ENCODE data around the gene PAM16. TPM values are rescaled to one million over a fixed set of nuclear protein-coding genes. Genes with fewer than 3 reads are reported as not detected.

The PAM16 gene
- total RNA-seq, 1 experiment from 2014 or later = 104 TPM

DNA sequence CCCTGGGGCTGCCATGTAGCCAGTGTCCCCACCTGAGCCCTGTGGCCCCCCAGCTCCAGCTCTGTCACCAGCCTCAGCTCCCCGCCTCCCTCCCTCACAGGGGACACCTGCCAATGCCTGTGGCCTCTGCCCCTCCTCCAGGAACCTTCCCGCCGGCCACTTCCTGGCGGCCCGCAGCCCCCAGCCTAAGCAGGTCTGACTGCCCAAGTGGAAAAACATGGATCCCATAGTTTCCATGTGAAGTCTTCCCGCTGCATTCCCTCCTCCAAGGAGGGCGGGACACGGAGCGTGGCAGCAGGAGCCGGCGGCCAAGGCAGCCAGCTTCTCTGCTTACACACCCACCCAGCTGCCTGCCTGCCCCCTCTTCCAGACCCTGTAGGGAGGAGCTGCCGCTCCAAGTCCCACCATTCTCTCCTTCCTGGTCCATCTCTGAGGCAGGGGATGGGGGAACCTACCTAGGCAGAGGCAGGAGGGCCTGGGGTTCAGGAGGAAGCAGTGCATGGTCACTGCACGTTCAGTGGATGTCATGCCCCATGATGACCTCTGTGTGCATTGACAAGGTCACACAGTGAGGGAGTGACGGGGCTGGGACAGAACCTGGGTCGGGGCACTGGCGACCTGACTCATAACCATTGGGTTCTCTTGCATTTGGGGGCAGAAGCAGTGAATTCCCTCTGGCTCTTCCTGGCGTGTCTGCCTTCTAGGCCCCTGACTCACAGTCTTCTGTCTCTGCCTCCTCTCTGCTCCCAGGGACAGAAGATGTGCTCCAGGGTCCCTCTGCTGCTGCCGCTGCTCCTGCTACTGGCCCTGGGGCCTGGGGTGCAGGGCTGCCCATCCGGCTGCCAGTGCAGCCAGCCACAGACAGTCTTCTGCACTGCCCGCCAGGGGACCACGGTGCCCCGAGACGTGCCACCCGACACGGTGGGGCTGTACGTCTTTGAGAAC is 29.3 kb upstream of the PAM16 start:
- DNase-seq (ENCODE audit: low read depth, low spot score) (no peak), ATAC-seq (no peak)
- TF ChIP-seq SIN3A (IDR thresholded peaks at IDR 0.05; ENCODE audit: borderline replicate concordance, insufficient read depth, low read depth, low read length) = no peak
- no peak for TF ChIP-seq TCF7L2 (IDR thresholded peaks at IDR 0.05; ENCODE audit: low read depth, low read length)
- TF ChIP-seq, protein P1, sequence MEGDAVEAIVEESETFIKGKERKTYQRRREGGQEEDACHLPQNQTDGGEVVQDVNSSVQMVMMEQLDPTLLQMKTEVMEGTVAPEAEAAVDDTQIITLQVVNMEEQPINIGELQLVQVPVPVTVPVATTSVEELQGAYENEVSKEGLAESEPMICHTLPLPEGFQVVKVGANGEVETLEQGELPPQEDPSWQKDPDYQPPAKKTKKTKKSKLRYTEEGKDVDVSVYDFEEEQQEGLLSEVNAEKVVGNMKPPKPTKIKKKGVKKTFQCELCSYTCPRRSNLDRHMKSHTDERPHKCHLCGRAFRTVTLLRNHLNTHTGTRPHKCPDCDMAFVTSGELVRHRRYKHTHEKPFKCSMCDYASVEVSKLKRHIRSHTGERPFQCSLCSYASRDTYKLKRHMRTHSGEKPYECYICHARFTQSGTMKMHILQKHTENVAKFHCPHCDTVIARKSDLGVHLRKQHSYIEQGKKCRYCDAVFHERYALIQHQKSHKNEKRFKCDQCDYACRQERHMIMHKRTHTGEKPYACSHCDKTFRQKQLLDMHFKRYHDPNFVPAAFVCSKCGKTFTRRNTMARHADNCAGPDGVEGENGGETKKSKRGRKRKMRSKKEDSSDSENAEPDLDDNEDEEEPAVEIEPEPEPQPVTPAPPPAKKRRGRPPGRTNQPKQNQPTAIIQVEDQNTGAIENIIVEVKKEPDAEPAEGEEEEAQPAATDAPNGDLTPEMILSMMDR (IDR thresholded peaks at IDR 0.05) = no peak
- TF ChIP-seq, protein P2, sequence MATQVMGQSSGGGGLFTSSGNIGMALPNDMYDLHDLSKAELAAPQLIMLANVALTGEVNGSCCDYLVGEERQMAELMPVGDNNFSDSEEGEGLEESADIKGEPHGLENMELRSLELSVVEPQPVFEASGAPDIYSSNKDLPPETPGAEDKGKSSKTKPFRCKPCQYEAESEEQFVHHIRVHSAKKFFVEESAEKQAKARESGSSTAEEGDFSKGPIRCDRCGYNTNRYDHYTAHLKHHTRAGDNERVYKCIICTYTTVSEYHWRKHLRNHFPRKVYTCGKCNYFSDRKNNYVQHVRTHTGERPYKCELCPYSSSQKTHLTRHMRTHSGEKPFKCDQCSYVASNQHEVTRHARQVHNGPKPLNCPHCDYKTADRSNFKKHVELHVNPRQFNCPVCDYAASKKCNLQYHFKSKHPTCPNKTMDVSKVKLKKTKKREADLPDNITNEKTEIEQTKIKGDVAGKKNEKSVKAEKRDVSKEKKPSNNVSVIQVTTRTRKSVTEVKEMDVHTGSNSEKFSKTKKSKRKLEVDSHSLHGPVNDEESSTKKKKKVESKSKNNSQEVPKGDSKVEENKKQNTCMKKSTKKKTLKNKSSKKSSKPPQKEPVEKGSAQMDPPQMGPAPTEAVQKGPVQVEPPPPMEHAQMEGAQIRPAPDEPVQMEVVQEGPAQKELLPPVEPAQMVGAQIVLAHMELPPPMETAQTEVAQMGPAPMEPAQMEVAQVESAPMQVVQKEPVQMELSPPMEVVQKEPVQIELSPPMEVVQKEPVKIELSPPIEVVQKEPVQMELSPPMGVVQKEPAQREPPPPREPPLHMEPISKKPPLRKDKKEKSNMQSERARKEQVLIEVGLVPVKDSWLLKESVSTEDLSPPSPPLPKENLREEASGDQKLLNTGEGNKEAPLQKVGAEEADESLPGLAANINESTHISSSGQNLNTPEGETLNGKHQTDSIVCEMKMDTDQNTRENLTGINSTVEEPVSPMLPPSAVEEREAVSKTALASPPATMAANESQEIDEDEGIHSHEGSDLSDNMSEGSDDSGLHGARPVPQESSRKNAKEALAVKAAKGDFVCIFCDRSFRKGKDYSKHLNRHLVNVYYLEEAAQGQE (IDR thresholded peaks at IDR 0.05; ENCODE audit: insufficient read depth in 1 of 2, low read depth in 2 of 2, low read length in 1 of 2) = no peak
- no peak overlapping the region for H3K4me3 ChIP-seq (ENCODE audit: low read depth in 2 of 2, low read length in 2 of 2)
- no peak overlapping the region for H3K27ac ChIP-seq (ENCODE audit: low read length)
- H3K36me3 ChIP-seq (ENCODE audit: control insufficient read depth, insufficient read depth, low read length) = no peaks in the 10 kb centered on the region
- in situ Hi-C loops (cut with HindIII; ENCODE audit: low pct_unique_long_range_greater_than_20kb, low sequenced_read_pairs) = no loop called here
- ChIA-PET CTCF (interaction anchor here (1.0 to 1.3 kb wide), 2 partner anchors 21 kb away, joined by 3 to 7 read pairs; no protein-coding TSS in a partner anchor), POLR2A (interaction anchor here (0.7 kb wide), 1 partner anchor 238 kb away, joined by 5 read pairs; no protein-coding TSS in a partner anchor)
- peaks cover 52% of the 10 kb centered on the region for H3K4me1 ChIP-seq (ENCODE audit: control insufficient read depth, insufficient read depth, low read length)
- BruUV-seq (replicated peaks) = no TSS peak
- H3K27me3 ChIP-seq (ENCODE audit: control insufficient read depth, insufficient read depth, low read length) = no peaks in the 10 kb centered on the region
- no peaks in the 10 kb centered on the region for H3K9me3 ChIP-seq (ENCODE audit: control insufficient read depth, insufficient read depth, low read depth, low read length)
- intact Hi-C loops (cut with micrococcal nuclease; ENCODE audit: unreplicated experiment) = no loop called here

DNA sequence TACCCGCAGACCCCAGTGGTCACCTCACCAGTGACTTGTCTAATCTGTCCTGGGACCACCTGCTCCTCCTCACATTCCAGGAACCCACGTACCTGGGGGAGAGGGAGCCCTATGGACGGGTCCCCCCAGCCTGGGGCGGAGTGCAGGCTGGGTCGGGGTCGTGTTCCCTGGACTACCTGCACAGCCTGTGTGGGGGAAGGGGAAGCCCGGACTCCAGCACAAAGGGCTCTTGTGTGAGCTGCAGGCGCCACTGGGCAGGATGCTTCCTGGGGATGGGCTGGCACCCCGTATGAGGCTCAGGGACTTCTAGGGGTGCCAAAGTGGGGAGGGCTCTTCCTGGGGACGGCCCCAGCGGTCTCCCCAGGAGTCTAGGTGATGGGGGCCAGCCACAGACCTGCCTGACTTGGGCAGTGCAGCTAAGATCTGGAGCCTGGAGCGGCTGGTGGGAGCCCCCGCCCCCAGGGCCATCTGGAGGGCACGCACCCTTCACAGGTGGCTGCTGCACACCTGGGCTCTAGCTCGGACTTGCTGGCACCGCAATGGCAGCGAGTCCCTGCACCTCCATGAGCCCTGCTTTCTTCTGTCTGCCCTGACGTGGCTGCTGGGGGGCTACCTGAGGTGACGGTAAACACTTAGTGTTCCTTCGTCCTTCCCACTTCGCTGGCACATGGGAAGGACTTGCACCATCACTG is 28.0 kb upstream of the PAM16 start:
- intact Hi-C loops (cut with micrococcal nuclease; ENCODE audit: unreplicated experiment) = no loop called here
- Histone ChIP-seq H3K27ac (ENCODE audit: low read length) (no peak overlapping the region), H3K27me3 (ENCODE audit: control insufficient read depth, insufficient read depth, low read length) (no peaks in the 10 kb centered on the region), H3K9me3 (ENCODE audit: control insufficient read depth, insufficient read depth, low read depth, low read length) (no peaks in the 10 kb centered on the region), H3K4me3 (ENCODE audit: low read depth in 2 of 2, low read length in 2 of 2) (no peak overlapping the region), H3K4me1 (ENCODE audit: control insufficient read depth, insufficient read depth, low read length) (peaks cover 64% of the 10 kb centered on the region), H3K36me3 (ENCODE audit: control insufficient read depth, insufficient read depth, low read length) (no peaks in the 10 kb centered on the region)
- no peak for TF ChIP-seq POLR2AphosphoS5 (IDR thresholded peaks at IDR 0.05; ENCODE audit: low read depth, low read length)
- DNase-seq (ENCODE audit: low read depth, low spot score) (no peak), ATAC-seq (no peak)
- CTCF ChIA-PET = interaction anchor here (0.6 to 2.5 kb wide), 4 partner anchors 20 to 124 kb away, joined by 3 to 8 read pairs (median 6); no protein-coding TSS in a partner anchor
- POLR2A ChIA-PET = no interaction called here
- in situ Hi-C loops (cut with HindIII; ENCODE audit: low pct_unique_long_range_greater_than_20kb, low sequenced_read_pairs) = no loop called here
- BruUV-seq (replicated peaks) = no TSS peak

All from Panc1 (cell line).